Activated T-cell treated with anti-CD3 and anti-CD28 coated beads, Interleukin-2, amount 50 U/mL, for 72 hours (primary cell): Measurements from ENCODE around the gene PEAK3. TPM values are rescaled to one million over a fixed set of nuclear protein-coding genes. Genes with fewer than 3 reads are reported as not detected.

Experiments
- ATAC-seq, 2 donors: fragments of 150-1000 bp; cut with Tn5 transposase; replicated peaks in 1 of 2; 2 replicates each; pipeline ENCODE4 v1.10.0; 2021; ENCODE audit warnings: moderate library complexity in 2 of 2, mild to moderate bottlenecking in 1 of 2
- DNase-seq, 2 donors: peaks; one replicate each; pipeline ENCODE4 v3.0.0; 2021 to 2022; ENCODE audit warnings: mixed read lengths in 1 of 2
- H3K27ac Mint-ChIP-seq: one replicate; pipeline ENCODE4 v1.8.0; 2022; ENCODE audit warnings: mild to moderate bottlenecking, moderate library complexity, mixed read lengths
- H3K27me3 Mint-ChIP-seq: one replicate; pipeline ENCODE4 v1.8.0; 2022; ENCODE audit warnings: low read depth, mixed read lengths
- H3K36me3 Mint-ChIP-seq, 2 donors: one replicate each; pipeline ENCODE4 v1.8.0; 2022; ENCODE audit warnings: mixed read lengths in 2 of 2, mild to moderate bottlenecking in 1 of 2; ENCODE audit not compliant: insufficient read depth in 2 of 2
- H3K4me1 Mint-ChIP-seq: one replicate; pipeline ENCODE4 v1.8.0; 2022; ENCODE audit warnings: low read depth, mixed read lengths
- H3K4me3 Mint-ChIP-seq, 2 donors: one replicate each; pipeline ENCODE4 v1.8.0; 2022; ENCODE audit warnings: mild to moderate bottlenecking in 2 of 2, mixed read lengths in 2 of 2, moderate library complexity in 2 of 2
- H3K9me3 Mint-ChIP-seq, 2 donors: one replicate each; pipeline ENCODE4 v1.8.0; 2022; ENCODE audit warnings: mixed read lengths in 2 of 2
- total RNA-seq, 2 donors: library from RNA; stranded (reverse); gene quantifications; one replicate each; pipeline ENCODE4 v1.2.3, GENCODE V29; 2022

PEAK3 gene
- total RNA-seq, 2 donors from 2014 or later, result 0.09 TPM; not detected in 1

DNA sequence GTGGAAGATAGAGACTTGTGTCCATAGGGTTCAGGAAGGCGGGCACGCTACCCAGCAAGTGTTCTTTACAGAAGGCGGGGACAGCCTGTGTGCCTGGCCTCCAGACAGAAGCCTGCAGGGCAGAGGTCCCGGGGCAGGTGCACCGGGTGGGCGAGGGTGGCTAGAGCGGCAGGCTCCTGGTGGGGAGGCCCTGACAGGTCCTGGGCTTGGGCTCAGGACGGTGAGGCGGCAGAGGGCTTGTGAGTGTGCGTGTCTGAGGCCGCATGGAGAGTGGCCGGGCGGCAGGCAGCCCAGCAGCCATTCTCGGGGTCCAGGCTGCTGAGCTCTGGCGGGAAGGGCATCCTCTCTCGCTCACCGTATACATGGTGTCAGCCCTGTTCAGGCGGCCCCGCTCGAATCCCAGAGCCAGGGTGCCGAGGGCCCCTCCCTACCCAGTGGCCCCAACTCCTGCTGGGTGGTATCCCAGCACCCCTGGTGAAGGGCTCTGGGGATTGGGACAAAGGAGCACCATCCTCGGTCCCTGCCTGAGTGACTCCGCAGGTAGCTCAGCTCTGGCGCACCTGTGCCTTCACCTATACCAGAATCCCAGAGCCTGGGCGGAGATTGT, 35.9 kb downstream of the PEAK3 start:
- H3K36me3 Mint-ChIP-seq, result peaks cover 2% of the 10 kb centered on the region in 2 donors
- no peak for ATAC-seq
- no peak overlapping the region for H3K27ac Mint-ChIP-seq
- no peak overlapping the region for H3K4me3 Mint-ChIP-seq
- H3K27me3 Mint-ChIP-seq, result no peaks in the 10 kb centered on the region
- H3K4me1 Mint-ChIP-seq, result peaks cover 12% of the 10 kb centered on the region
- no peaks in the 10 kb centered on the region for H3K9me3 Mint-ChIP-seq
- no peak for DNase-seq

GRCh38 chr19:2245273-2245672, 36.7 kb downstream of the PEAK3 start:
- ATAC-seq, result no peak
- DNase-seq, result no peak
- no peaks in the 10 kb centered on the region for H3K9me3 Mint-ChIP-seq
- no peak overlapping the region for H3K4me3 Mint-ChIP-seq
- peaks cover 21% of the 10 kb centered on the region for H3K4me1 Mint-ChIP-seq
- peaks cover 2 to 8% of the 10 kb centered on the region in 2 donors for H3K36me3 Mint-ChIP-seq
- no peaks in the 10 kb centered on the region for H3K27me3 Mint-ChIP-seq
- no peak overlapping the region for H3K27ac Mint-ChIP-seq

GRCh38 chr19:2244486-2244885, 37.5 kb downstream of the PEAK3 start:
- ATAC-seq (no peak), DNase-seq (no peak)
- H3K27me3 Mint-ChIP-seq, result no peaks in the 10 kb centered on the region
- no peak overlapping the region for H3K4me3 Mint-ChIP-seq
- peaks cover 28% of the 10 kb centered on the region for H3K4me1 Mint-ChIP-seq
- no peak overlapping the region for H3K27ac Mint-ChIP-seq
- no peaks in the 10 kb centered on the region for H3K9me3 Mint-ChIP-seq
- H3K36me3 Mint-ChIP-seq, result peaks cover 4 to 13% of the 10 kb centered on the region in 2 donors

- ATAC-seq, result no peak
Observed at GRCh38 chr19:2244125-2244411, 37.9 kb downstream of the PEAK3 start.

DNA sequence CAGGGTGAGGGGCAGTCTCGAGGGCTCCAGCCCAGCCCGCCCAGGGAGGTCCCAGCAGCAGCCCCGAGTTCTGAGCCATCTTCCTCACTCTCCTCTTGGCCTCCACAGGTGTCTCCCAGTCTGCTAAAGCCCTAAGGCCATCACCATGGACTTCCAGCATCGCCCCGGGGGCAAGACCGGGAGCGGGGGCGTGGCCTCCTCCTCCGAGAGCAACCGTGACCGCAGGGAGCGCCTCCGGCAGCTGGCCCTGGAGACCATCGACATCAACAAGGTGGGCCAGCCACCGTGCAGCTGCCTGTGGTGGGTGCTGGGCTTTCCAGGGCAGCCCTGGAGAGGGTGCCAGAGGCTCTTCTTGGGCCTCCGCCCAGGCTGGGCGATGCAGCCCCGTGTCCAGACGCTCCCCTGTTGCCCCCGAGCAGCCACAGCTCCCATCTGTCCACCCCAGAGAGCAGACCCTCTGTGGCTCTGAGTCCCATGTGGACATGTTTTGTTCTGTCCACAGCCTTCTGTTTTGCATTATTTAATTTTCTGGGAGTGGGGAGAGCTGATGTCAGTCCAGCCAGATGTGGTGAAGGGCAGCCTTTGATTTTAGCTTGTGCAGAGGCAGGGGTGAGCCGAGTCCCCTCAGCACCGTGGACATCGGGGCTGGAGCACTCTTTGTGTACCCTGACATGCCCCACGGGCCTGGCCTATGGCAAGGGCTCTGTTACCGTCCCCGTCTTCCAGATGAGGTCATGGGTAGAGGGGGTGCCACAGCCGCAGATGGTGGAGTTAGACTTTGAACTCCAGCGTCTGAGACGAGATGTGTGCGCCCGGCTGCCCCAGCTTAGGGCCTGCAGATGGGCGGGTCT, 38.5 kb downstream of the PEAK3 start:
- H3K4me1 Mint-ChIP-seq, result peaks cover 38% of the 10 kb centered on the region
- H3K4me3 Mint-ChIP-seq, result no peak overlapping the region

More at GRCh38 chr19:2244125-2244411, 37.9 kb downstream of the PEAK3 start:
- no peaks in the 10 kb centered on the region for H3K9me3 Mint-ChIP-seq
- H3K36me3 Mint-ChIP-seq, result peaks cover 4 to 15% of the 10 kb centered on the region in 2 donors
- no peak for DNase-seq
- no peak overlapping the region for H3K27ac Mint-ChIP-seq
- H3K4me1 Mint-ChIP-seq, result peaks cover 32% of the 10 kb centered on the region
- H3K27me3 Mint-ChIP-seq, result no peaks in the 10 kb centered on the region
- no peak overlapping the region for H3K4me3 Mint-ChIP-seq

DNA sequence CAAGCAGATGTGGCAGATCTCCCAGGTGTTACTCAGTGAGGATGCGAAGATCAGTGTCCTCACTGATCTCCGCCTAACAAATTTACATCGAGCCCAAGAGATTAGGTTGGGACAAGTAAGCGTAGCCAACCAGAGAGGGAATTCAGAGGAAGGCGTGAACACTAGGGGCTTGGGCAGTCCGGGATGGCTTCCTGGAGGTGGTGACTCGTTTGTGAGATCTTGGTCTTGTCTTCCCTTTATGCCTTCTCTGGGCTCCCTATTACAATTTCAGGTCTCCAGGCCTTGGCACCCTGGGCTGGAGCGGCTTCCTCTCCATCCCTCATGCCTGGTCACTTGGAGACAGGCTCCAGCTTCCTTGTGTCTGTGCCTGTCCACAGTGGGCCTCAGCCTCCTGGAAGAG, 39.2 kb downstream of the PEAK3 start:
- H3K4me1 Mint-ChIP-seq, result peaks cover 44% of the 10 kb centered on the region
- no peaks in the 10 kb centered on the region for H3K9me3 Mint-ChIP-seq
- ATAC-seq (no peak), DNase-seq (no peak)
- H3K27me3 Mint-ChIP-seq, result no peaks in the 10 kb centered on the region
- H3K27ac Mint-ChIP-seq, result peak overlapping the region; percentile 41
- H3K4me3 Mint-ChIP-seq, result no peak overlapping the region
- peaks cover 8 to 17% of the 10 kb centered on the region in 2 donors for H3K36me3 Mint-ChIP-seq

More for the DNA sequence above, 38.5 kb downstream of the PEAK3 start:
- peaks cover 6 to 16% of the 10 kb centered on the region in 2 donors for H3K36me3 Mint-ChIP-seq
- H3K27ac Mint-ChIP-seq, result no peak overlapping the region
- ATAC-seq, result no peak
- no peaks in the 10 kb centered on the region for H3K27me3 Mint-ChIP-seq
- no peak for DNase-seq
- H3K9me3 Mint-ChIP-seq, result no peaks in the 10 kb centered on the region

GRCh38 chr19:2242092-2242537, 39.9 kb downstream of the PEAK3 start:
- Mint-ChIP-seq H3K27me3 (no peaks in the 10 kb centered on the region), H3K4me1 (peaks cover 49% of the 10 kb centered on the region), H3K36me3 (peaks cover 10 to 18% of the 10 kb centered on the region in 2 donors), H3K27ac (peak overlapping the region; percentile 41), H3K4me3 (peak overlapping the region in 1 of 2 donors; percentile 32), H3K9me3 (no peaks in the 10 kb centered on the region)
- no peak for DNase-seq
- no peak for ATAC-seq

DNA sequence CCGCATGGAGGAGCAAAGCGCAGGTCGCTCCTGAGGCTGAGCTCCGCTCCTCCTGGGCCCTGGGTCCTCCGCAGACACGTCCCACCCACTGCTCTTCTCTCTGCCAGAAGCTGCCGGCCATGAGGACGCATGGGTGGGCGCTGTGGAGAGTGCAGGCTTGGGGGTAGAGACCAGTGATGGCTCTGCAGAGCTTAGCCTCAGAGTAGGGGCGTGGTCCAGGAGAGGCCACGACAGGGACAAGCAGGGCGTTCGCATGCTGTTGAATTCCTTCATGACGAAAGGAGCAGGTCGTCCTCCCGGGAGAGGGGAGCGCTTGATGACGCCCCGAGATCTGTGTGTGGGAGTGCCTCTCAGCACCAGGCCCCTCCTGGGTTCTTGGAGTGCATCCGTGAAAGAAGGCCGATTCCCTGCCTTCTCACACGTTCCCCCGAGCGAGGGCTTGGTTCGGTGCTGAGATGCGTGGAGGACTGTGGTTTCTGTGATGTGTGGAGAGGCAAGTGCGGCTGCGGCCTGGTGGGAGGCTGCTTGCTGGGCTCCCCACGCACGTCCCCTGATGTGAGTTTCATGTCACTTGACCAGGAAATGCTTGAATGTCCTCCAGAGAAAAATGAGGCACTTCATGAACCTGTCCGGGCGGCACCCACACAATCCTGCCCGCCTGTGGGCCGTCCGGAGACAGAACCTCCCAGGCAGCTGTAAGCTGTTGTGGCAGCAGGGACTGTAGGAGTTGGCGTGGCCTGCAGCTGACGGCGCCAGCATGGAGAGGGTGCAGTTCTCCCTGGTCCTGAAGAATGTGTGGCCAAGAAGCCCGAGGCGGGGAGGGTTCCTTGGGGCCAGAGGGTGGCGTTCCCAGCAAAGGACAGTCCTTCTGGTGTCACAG, 40.9 kb downstream of the PEAK3 start:
- DNase-seq (no peak), ATAC-seq (no peak)
- H3K4me3 Mint-ChIP-seq, result peak overlapping the region; percentile 94 to 95
- H3K4me1 Mint-ChIP-seq, result peaks cover 49% of the 10 kb centered on the region
- H3K9me3 Mint-ChIP-seq, result no peaks in the 10 kb centered on the region
- H3K36me3 Mint-ChIP-seq, result peaks cover 14 to 20% of the 10 kb centered on the region in 2 donors
- no peaks in the 10 kb centered on the region for H3K27me3 Mint-ChIP-seq
- H3K27ac Mint-ChIP-seq, result peak overlapping the region; percentile 89

- peaks cover 15 to 20% of the 10 kb centered on the region in 2 donors for H3K36me3 Mint-ChIP-seq
- H3K27me3 Mint-ChIP-seq, result no peaks in the 10 kb centered on the region
- peaks cover 53% of the 10 kb centered on the region for H3K4me1 Mint-ChIP-seq
- peak overlapping the region; percentile 94 to 95 for H3K4me3 Mint-ChIP-seq
- no peak for DNase-seq
- no peak for ATAC-seq
- H3K9me3 Mint-ChIP-seq, result no peaks in the 10 kb centered on the region
- peak overlapping the region; percentile 89 for H3K27ac Mint-ChIP-seq
Observed at GRCh38 chr19:2239771-2240770, 41.9 kb downstream of the PEAK3 start.

DNA sequence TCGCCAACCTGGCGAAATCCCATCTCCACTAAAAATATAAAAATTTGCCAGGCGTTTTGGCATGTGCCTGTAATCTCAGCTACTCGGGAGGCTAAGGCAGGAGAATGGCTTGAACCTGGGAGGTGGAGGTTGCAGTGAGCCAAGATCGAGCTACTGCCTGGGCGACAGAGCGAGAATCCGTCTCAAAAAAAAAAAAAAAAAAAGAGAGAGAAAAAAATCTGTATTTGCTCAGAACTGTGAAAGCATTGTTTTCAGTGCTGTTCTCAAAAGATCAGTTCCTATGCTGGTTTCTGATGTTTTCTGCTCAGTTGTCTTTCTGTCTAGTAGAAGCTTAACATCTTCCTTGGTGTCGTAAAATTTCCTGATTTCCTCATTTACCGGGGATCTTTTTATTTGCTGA, 42.8 kb downstream of the PEAK3 start:
- ATAC-seq, result no peak
- H3K36me3 Mint-ChIP-seq, result peaks cover 14 to 20% of the 10 kb centered on the region in 2 donors

DNA sequence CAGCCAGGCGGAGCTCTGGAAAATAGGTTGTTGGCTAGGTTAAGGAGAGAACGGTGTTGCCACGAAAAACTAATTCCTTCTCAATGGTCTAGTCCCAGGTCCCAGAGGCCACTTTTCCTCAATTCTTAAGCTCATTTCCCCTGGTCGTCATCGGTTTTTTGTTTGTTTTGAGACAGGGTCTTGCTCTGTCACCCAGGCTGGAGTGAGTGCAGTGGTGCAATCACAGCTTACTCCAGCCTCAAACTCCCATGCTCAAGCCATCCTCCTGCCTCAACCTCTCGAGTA, 44.2 kb downstream of the PEAK3 start:
- peak overlapping the region; percentile 93 for H3K27ac Mint-ChIP-seq
- peaks cover 66% of the 10 kb centered on the region for H3K4me1 Mint-ChIP-seq
- H3K27me3 Mint-ChIP-seq, result no peaks in the 10 kb centered on the region
- no peaks in the 10 kb centered on the region for H3K9me3 Mint-ChIP-seq
- peak overlapping the region; percentile 94 to 95 for H3K4me3 Mint-ChIP-seq
- DNase-seq (no peak), ATAC-seq (no peak)
- H3K36me3 Mint-ChIP-seq, result peaks cover 16 to 20% of the 10 kb centered on the region in 2 donors

More for the DNA sequence above, 42.8 kb downstream of the PEAK3 start:
- DNase-seq, result no peak
- H3K4me3 Mint-ChIP-seq, result peak overlapping the region; percentile 94 to 95
- peak overlapping the region; percentile 93 for H3K27ac Mint-ChIP-seq
- H3K9me3 Mint-ChIP-seq, result no peaks in the 10 kb centered on the region
- H3K4me1 Mint-ChIP-seq, result peaks cover 62% of the 10 kb centered on the region
- no peaks in the 10 kb centered on the region for H3K27me3 Mint-ChIP-seq
